Activated CD4-positive, CD25-positive, alpha-beta regulatory T cell treated with anti-CD3 and anti-CD28 coated beads, Interleukin-2, amount 50 U/mL, for 16 hours (primary cell): ENCODE results near the gene SLC25A33.

Experiments
- DNase-seq: peaks from one replicate; pipeline ENCODE4 v3.0.0-alpha.2; 2020; ENCODE audit warnings: low read depth, low spot score

SLC25A33 gene

DNA sequence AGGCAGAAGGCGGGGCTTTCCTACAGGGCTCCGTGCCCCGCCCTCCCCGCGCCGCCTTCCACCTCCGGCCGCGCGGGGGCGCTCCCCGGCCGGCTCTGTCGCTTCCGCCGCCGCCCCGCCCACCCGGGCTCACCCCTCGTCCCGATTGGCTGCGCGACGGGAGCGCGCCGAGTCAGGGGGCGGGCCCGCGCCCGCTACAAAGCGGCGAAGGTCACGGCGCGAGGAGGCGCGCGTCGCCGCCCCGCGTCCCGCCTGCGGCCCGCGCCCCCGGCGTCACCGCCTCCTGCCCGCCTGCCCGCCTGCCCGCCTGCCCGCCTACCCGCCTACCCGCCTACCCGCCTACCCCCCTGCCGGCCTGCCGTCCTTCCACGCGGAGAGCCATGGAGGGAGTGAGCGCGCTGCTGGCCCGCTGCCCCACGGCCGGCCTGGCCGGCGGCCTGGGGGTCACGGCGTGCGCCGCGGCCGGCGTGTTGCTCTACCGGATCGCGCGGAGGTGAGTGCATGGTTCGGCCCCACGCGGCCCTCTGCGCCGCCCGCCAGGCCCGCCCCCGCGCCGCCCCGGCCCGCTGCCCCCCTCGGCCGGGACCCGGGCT lies 49.4 kb downstream of the SLC25A33 start, which contains the start of gene TMEM201:
TMEM201 (plus strand) TSS at position 361 of the 593 bp plus-strand sequence; CDS start at position 381, 20 bp downstream.
- peak; percentile 86 for DNase-seq

DNA sequence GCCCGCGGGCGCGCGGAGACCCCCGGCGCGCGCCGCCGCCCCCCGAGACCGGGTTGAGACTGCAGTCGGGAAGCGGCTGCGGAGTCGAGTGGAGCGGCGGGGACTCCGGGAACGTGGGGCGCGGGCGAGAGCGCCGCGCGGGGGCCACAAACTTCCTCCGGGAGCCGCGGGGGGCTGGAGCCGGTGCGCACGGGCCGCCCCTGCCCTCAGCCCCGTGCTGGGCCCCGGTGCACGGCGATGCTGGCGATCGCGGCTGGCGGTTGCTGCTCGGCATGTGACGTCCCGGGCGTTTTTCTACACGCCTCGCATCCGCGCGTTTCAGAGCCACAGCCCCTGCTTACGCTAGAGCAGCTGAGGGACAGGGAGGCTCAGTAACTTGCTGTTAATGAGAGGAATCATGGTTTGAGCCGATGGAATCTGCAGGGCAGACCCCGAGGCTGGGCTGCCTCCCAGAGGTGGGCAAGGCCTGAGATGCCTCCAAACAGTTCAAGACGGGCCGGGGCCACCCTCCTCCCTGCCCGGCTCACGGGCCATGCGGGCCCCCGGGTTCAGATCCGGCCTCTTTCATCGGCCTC lies 50.0 kb downstream of the SLC25A33 start:
- DNase-seq, result no peak

DNA sequence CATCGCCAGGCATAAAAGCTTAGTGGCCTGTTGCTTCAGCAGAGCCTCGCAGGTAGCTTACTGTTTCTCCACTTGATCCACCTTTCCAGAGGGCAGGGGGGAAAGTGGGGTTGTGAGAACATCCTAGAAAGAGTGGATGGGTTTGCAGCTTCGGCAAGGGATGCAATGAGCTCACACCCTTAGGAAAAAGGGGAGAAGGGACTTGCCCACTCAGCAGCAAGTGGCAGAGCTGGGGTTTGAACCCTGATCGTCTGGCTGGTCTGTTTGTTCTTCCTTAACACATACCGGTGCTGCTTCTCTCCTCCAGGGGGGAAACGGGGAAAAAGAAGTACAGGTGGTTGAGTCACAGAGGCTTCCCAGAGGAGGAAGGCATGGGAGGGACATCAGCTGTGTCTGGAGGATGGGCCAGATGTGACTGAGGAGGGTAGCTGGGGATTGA lies 50.5 kb downstream of the SLC25A33 start:
- no peak for DNase-seq

DNA sequence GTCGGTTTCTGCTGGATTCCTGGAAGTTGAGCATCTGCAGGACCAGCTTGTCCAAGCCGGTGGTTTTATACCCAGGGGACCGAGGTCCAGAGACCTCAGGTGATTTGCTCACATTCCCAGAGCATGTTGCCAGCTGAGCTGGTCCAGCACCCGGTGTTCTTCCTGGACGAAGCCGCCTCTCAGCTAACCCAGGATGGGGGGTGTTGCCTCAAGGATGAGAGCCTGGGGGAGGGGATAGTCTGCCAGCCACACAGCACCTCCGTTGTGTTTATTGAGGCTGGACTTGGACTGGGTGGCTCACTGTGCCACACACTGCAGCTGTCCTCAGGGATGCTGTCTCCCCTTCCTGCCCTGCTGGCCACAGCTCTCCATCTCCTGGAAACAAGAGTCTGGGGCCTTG lies 50.9 kb downstream of the SLC25A33 start:
- no peak for DNase-seq

DNA sequence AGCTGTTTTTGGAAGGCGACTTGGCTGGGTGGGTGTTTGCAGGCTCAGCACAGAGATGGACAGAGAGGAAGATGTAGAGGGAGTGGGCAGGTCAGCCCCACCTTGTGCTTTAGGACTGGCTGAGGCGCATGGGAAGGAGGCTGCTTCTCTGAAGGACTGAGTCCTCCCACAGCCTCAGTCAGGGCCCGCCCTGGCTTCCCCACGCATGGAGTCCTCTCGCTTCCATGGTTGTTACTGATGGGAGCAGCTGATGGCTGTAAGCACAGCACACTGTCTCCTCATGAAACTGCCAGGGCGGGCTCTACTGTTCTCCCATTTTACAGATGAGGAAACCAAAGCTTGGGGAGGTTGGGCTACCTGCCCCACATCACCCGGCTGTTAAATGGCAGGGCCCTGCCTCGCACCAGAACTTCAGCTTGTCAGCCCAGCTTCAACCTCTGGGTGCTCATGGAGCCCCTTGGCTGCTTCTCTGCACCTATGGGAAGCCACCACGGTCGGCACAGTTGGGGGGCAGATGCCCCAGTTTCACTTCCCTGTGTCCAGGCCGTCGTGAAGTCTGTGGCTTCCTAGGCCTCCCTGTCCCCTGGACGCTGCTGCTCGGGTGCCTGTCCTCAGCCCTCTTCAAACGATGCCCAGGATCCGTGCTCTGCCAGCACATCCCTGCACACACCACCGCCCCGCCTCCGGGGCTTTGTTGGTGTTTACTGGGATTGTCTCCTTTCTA lies 51.8 kb downstream of the SLC25A33 start:
- no peak for DNase-seq

DNA sequence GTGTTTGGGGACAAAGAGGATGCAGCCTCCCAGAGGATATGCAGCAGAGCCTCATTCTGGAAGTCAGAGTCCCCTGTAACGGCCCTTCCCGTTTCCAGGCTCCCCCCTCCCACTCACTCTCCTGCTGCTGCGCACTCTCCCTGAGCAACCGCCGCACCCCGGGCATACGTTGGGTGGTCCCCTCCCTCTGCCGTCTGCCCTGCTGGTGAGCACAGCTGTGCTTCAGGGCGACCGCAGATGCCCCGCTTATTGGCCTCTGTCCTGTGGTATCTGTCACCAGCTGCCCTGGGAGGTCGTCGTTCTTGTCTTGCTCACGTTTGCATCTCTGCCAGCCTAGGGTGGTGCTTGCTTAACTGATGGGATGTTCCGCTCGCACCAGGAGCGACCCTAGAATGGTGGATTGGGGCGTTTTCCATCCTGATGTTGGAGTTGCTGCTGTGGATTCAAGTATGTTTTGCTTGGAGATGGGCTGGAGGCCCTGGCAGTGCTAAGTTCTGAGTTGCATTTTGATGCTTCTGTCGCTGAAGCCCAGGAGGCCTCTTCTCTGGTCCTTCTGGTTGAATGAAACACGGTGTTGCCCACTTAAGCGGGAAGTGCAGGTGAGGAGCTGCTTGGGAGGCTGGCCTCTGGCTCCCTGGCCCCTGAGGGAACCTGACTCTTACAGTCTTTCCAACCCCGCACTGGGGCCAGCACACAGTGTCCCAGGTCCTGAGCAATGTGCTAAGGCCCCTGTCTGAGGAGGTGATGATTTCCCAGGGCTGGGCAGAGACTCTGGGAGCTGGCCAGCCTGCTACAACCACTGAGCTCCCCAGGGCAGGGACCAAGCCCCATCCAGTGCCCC lies 52.6 kb downstream of the SLC25A33 start:
- DNase-seq, result no peak

DNA sequence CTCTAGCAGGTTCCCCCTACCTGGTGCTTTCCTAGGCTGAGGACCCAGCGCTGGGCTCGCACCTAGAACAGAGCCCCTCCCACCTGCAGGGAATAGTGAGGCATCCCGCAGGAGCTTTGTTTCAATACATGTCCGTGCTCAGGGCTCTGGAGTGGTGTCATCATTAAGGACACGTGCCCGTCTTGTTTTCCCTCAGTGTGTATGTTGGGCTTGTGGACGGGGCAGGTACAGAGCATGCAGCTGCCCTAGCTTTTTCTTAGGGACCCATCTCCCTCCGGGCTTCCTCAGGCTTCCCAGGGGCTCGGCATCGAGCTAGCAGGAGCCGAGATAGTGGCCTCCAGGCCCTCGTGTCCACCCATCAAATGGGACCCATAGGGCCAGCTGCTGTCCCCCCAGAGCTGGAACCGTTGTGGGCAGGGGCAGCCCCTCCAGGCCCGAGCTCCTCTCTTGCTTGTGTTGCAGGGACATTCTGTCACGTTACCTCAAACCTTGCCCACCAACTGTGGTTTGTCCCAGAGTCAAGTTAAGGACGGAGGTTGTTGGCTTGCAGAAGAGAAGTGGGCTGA lies 53.3 kb downstream of the SLC25A33 start:
- no peak for DNase-seq

DNA sequence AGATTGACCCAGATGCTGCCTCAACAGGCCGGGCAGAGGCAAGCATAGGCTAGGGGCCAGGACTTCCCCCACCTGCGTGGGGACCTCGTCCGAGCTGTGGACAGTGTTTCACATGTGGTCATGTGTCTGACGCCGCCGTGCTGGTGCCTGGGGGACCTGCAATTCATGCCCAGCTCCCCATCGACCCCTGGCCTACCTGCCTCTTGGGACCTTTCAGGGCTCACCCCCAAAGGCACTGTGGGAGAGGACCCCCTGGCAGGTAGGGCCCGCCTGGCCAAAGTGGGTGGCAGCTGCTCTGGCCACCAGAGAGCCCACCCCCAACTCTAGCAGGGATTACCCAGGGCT lies 53.9 kb downstream of the SLC25A33 start:
- DNase-seq, result no peak

DNA sequence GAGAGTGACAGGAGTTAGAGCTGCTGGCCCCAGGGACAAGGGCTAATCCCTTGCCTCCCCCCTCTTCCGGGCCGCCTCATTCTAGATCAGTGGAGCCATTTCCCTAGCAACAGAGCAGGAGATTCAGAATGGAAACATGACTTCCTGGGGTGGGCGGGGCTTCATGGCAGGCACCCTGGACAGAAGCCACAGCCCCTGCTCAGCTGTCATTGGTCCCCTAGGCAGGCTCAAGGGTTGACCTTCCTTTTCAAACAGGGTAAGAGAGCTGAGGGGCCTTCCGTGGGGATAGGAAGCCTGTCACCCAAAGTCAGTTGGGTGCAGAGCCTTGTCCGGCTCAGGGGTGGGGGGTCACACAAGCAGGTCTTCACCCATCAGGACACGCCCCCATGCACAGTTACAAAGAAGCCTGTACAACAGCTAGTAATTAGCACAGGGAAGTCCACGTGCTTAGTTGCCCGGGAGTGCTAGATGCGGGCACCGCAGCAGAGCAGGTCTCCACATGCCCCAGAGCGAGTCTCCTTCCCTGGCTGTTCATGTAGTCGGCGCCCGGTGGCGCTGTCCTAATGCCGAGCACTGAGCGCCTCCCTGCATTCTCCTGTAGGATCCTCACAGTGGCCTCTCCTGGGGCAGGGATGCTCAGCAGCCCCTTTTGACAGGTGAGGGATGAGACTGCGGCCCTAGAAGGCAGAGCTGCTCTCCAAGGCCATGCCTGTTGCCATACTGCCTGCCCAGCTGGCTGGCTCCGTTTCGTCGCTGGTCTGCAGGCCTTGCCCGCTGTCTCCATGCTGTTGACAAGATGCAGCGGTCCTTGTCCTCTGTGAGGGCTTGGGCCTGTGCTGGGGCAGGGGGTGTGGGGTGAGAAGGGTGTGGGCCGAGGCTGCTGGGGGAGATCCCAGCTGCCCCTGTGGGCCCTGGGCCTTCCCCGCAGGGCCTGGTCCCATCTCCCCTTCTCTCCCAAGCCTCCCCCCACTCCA lies 54.5 kb downstream of the SLC25A33 start:
- DNase-seq, result no peak

DNA sequence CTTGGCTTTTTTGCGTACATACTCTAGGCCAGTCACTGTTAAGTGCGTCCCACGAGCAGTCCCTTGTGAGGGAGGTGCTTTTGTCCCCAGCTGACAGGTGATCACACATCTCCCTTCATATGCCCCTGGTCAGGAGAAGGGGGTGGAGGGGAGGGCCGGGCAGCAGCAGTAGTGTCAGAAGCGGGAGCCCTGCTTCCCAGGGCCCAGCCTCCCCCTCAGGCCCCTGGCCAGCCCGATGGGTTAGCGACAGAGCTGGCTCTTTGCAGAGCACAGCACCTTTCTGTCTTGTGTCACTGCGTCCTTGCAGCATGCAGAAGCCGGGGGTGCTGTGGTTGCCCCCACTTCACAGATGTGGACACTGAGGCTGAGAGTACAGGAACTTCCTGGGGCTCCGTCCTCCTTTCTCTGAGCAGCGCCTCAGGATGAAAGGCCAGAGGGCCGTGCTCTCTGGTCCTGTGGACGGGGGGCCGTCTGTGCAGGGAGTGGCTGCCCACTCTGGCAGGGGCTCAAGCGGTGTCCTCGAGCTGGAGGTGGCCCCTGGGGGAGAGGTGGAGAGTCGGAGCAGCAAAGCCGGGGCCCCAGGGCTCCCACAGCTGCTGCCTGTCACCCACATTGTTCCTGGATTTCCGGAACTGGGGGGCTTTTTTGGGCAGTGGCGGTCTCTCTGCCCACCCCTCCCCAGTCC lies 55.3 kb downstream of the SLC25A33 start:
- no peak for DNase-seq

DNA sequence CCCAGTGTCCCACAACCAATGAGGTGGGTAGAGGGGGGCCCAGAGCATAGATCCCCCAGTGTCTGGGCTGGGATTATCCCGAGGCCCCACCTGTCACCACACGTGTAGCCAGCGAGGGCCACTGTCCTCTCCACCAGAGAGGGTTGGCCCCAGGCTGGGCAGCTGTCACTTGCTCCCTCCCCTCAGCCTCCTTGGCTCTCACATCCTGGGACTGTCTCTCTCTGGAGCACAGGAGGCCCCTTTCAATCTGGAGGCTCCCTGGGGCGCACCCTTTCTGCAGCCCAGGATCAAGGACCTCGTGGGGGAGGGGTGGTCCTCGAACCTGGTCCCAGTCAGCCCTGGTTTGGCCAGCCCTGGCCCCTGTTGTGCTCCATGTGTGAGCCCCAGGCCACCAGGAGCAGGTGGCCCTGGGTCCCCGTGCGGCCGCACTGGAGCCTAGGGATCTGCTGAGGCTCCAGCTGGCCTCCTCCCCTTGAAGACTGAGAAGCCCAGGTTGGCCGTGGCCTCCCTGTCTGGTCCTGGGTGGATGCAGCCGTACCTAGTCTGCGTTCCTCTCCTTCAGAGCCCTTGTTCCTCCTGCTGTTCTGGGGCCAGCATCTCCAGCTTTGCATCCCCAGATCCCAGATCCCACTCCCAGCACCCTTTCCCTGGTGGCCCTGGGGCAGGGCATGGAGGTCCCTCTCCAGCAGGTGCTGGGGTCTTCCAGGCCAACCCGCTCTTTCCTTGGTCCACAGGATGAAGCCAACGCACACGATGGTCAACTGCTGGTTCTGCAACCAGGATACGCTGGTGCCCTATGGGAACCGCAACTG lies 56.1 kb downstream of the SLC25A33 start:
- DNase-seq, result no peak

DNA sequence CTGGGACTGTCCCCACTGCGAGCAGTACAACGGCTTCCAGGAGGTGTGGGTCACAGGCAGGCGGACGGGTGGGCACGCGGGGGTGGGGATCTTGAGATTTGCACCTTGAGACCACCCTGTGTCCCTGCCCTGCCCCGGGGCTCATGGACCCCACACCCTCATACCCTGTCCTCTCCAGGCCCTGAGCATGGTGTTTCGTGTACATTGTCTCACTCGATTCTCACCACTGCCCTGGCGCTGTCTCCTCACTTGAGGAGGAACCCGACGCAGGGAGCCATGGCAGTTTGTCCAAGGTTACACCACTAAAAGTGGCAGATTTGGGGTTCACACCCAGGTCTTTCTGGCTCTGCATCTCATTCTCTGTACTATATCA lies 56.7 kb downstream of the SLC25A33 start:
- DNase-seq, result no peak

DNA sequence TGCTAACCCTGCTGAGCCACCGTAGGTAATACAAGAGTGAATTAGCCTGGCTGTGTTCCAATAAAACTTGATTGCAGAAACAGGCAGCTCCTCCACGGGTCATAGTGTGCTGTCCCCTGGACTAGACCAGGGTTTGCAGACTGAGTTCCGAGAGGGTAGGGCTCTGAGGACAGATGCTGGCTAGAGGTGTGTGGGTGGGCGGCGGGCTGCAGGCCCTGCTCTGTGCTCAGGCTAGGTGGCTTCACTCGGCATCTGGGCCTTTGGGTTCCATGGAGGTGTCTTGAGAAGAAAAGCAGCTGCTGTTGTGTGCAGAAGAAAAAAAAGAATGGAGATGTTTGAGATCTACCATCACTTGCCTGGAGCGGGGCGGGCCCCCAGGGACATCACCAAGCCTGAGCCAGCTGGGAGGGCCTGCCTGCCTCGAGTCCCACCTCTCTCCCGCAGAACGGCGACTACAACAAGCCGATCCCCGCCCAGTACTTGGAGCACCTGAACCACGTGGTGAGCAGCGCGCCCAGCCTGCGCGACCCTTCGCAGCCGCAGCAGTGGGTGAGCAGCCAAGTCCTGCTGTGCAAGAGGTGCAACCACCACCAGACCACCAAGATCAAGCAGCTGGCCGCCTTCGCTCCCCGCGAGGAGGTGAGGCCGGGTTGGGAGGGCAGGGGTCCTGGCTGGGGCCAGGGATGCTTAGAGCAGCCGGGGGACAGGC lies 57.3 kb downstream of the SLC25A33 start:
- no peak for DNase-seq

DNA sequence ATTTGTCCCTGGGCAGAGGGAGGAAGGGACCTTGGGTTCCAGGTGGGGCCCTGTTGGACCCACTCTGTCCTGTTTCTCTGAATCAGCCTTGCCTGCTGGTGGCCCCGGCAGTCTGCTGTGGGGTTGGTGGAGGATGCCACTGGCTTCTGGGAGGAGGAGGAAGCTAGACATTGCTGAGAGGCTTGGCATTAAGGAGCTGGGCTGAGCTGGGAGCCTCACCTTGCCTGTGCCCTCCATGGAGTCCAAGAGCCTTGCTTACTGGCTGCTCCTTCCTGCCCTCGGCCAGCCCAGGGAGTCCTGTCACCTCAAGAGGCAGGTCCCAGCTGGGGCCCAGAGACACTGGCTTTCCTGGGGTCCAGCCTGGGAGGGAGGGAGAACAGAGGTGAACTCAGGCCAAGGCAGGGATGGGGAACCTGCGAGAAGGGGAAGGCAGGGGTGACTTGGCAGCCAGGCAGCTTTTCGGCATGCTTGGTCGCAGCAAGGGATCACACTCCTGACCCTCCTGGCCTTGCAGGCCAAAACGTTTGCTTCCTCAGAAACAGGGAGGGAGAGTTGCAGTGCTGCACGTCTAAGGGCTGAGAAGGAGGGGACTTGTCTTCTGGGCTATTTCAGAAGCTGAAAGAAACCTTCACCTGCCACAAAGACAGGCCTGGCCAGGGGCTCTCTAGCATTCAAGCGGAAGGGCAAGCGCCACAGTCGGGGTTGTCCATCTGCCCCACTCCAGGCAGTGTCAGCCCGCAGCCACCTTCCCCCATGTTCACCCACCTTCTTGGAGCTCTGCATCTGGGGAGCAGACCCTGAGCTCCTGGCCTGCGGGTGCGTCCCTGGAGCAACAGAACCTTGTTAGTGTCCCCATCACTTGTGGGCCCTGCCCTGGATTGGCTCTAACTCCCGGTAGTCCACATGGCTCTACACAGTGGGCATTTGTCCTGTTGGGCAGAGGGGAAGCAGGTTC lies 58.4 kb downstream of the SLC25A33 start:
- DNase-seq, result no peak

DNA sequence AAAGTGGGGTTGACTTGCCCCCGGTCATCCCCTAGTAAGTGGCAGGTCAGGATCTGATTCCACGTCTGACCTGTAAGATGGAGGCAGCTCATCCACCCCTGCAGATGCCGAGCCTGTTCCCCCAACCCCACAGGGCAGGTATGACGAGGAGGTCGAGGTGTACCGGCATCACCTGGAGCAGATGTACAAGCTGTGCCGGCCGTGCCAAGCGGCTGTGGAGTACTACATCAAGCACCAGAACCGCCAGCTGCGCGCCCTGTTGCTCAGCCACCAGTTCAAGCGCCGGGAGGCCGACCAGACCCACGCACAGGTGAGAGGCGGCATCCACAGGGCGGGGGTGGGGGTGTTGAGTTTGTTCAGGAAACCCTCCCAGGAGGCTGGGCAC lies 59.0 kb downstream of the SLC25A33 start:
- no peak for DNase-seq

DNA sequence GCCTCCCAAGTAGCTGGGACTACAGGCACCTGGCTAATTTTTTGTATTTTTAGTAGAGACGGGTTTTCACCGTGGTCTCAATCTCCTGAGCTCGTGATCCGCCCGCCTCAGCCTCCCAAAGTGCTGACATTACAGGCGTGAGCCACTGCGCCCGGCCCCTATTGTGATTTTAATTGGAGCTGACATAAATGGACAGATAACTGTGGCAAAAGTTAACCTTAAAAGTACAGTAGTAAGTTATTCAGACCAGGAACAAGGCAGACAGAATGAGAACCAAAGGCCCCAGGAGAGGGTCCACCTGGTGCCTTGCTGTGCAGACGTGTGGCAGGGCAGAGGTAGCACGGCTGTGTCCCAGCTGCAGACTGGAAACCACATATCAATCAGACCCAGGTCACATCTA lies 60.5 kb downstream of the SLC25A33 start:
- no peak for DNase-seq
